ENCODE measurements around the gene FCMR.

DNA sequence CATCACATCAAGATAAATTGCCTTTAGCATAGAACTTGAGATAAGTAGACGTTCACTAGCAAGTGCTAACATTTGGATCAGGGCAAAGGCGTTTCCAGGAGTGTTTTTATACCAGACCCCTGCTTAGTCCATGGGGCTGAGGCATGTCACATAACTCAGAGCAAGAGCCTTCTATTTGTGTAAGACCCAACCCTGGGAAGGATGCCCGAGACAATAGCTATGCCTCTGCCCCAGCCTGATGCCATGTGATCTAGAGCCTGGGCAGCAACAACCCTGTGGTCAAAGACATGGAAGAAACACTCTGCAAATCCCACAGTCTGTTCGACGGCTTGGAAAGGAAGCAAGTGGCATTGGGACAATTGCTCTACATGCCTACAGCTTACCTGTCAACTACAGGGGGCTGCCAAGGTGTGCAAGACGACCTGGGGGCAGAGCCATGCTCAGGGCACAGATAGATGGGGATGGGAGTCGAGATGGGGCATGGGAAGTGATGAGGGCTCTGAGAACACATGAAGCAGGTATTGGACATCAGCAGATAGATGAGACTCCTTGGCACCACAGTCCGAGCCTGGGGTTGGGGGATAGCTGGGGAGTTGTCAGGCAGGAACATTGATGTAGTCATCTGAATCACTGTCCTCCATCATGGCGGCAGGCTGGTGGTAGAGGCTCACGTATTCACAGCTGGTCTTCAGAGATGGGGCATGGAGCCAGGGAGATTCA lies 17.2 kb downstream of the FCMR start:
- no peak for TF ChIP-seq EZH2phosphoT487 (IDR thresholded peaks at IDR 0.05; ENCODE audit: insufficient read depth, low read depth)
- TF ChIP-seq EZH2 (IDR thresholded peaks at IDR 0.05; ENCODE audit: insufficient read depth, poor library complexity, severe bottlenecking): no peak
